Prostate gland (tissue), 2 donors: ENCODE measurements around the gene LDB1.

ENCODE experiments used
- CTCF ChIP-seq, 4 experiments: fragments of 200-600 bp in 2 of 4; fragments of 450-650 bp in 2 of 4; sonication (generic) in 2 of 4; IDR thresholded peaks; 1 replicate in 3 of 4; 2 replicates in 1 of 4; pipeline ENCODE4 v1.5.1; 2016 to 2019; ENCODE audit warnings: antibody characterized with exemption in 4 of 4, mild to moderate bottlenecking in 2 of 4, moderate library complexity in 2 of 4
- POLR2A ChIP-seq: fragments of 450-650 bp; IDR thresholded peaks from one replicate; pipeline ENCODE4 v1.6.1; 2016; ENCODE audit warnings: antibody characterized with exemption, mild to moderate bottlenecking

GRCh38 chr10:102090772-102091171, 29.4 kb downstream of the LDB1 start:
- TF ChIP-seq CTCF (IDR thresholded peaks at IDR 0.05): no peak
- TF ChIP-seq POLR2A: no peak
